Psoas muscle (tissue), 8 donors: Measurements from ENCODE around the gene EXOC3L4. TPM values are rescaled to one million over a fixed set of nuclear protein-coding genes. Genes with fewer than 3 reads are reported as not detected.

ENCODE experiments used
- ATAC-seq, 4 donors: fragments of 200-7000 bp; cut with Tn5 transposase; one replicate each; pipeline ENCODE4 v1.9.1; 2020; ENCODE audit warnings: moderate library complexity in 3 of 4, mild to moderate bottlenecking in 2 of 4
- DNase-seq, 2 donors: peaks; one replicate each; pipeline ENCODE4 v3.0.0-alpha.2; 2020
- H3K27ac ChIP-seq: fragments of 200-600 bp; one replicate; pipeline ENCODE4 v1.8.0; 2022
- H3K27me3 ChIP-seq, 3 donors: fragments of 200-600 bp in 1 of 3; one replicate each; pipeline versions ENCODE4 v1.6.1 to v1.8.0; 2013 to 2022; ENCODE audit warnings: low read length in 2 of 3, mild to moderate bottlenecking in 2 of 3, moderate library complexity in 1 of 3; ENCODE audit not compliant: insufficient read depth in 3 of 3
- H3K36me3 ChIP-seq, 2 donors: fragments of 200-600 bp in 1 of 2; one replicate each; pipeline versions ENCODE4 v1.6.1 to v1.8.0; 2013 to 2022; ENCODE audit warnings: low read depth in 1 of 2, mild to moderate bottlenecking in 1 of 2, moderate library complexity in 1 of 2; ENCODE audit not compliant: insufficient read depth in 1 of 2
- H3K4me1 ChIP-seq: fragments of 200-600 bp; one replicate; pipeline ENCODE4 v1.8.0; 2022
- H3K4me3 ChIP-seq: fragments of 200-600 bp; one replicate; pipeline ENCODE4 v1.8.0; 2022; ENCODE audit warnings: mild to moderate bottlenecking
- H3K9me3 ChIP-seq: fragments of 200-600 bp; one replicate; pipeline ENCODE4 v1.8.0; 2022
- CTCF ChIP-seq: fragments of 200-600 bp; IDR thresholded peaks from one replicate; pipeline ENCODE4 v1.8.0; 2022; ENCODE audit warnings: antibody characterized with exemption
- WGBS, 3 donors: extraction: QIAGEN DNeasy Blood & Tissue Kit; methylation state at CpG; one replicate each; pipeline versions ENCODE4 v1.1.6 to v1.1.7; 2013; 5-methylcytosine and 5-hydroxymethylcytosine counted together
- intact Hi-C, 2 donors: fragments of 100-400 bp; cut with DNase I; formaldehyde crosslinking; loops; one replicate each; pipeline versions ENCODE4 v1.11.0 to v1.14.2; 2022
- polyA plus RNA-seq, 3 donors: library from polyadenylated mRNA; stranded (reverse); fragments of 200-250 nt; gene quantifications; one replicate each; pipeline ENCODE4 v1.2.3, GENCODE V29; 2013
- total RNA-seq, 4 donors: library from RNA; stranded (reverse); fragmentation: NEBNext Ultra II Directional in 2 of 4; extraction: Animal tissue kit (Norgen Biotek cat#: 25700) in 2 of 4; gene quantifications; one replicate each; pipeline versions ENCODE4 v1.2.1 to v1.2.4, GENCODE V29; 2021 to 2023
- donor health status: healthy with polysubstance abuse.
- donor health status: DM: no; HTN: no; CAD: no; lungs with moderate emphysema.
- donor health status: Bipolar disorder and iron deficiency.
- donor health status: healthy.
- donor health status: DM: yes; HTN: yes; CAD: no.
- donor health status: DM: no; HTN: no; CAD: no.
- donor health status: DM: no; HTN: no; CAD: no.
- donor health status: DM: yes; HTN: yes; CAD: no.

The EXOC3L4 gene
- total and polyA plus RNA-seq, 7 donors = 0.12 to 0.33 (median 0.27) TPM; not detected in 3

GRCh38 chr14:103085106-103086091, 9.1 kb upstream of the EXOC3L4 start:
- no peak for TF ChIP-seq CTCF
- no peak overlapping the region for H3K4me3 ChIP-seq
- DNase-seq (peak in 1 of 2 donors; percentile 48), ATAC-seq (no peak)
- no peak overlapping the region for H3K27ac ChIP-seq
- no peaks in the 10 kb centered on the region for H3K36me3 ChIP-seq
- H3K27me3 ChIP-seq = peaks cover 0 to 54% (median 9%) of the 10 kb centered on the region in 3 donors
- no peaks in the 10 kb centered on the region for H3K4me1 ChIP-seq
- H3K9me3 ChIP-seq = no peaks in the 10 kb centered on the region
- intact Hi-C loops = no loop called here
- WGBS, 3 donors = 78 to 82% (median 79%) methylated on average over 21 to 24 of the region's 24 CpGs

GRCh38 chr14:103086771-103087342, 7.7 kb upstream of the EXOC3L4 start:
- no peak for ATAC-seq
- Histone ChIP-seq H3K4me1 (no peaks in the 10 kb centered on the region), H3K27ac (no peak overlapping the region), H3K36me3 (no peaks in the 10 kb centered on the region), H3K4me3 (no peak overlapping the region), H3K9me3 (no peaks in the 10 kb centered on the region), H3K27me3 (peaks cover 0 to 39% (median 9%) of the 10 kb centered on the region in 3 donors)
- peak in 1 of 2 donors; percentile 2 for DNase-seq
- WGBS, 3 donors = 68 to 73% (median 69%) methylated on average over 8 of the region's 8 CpGs
- no peak for TF ChIP-seq CTCF
- intact Hi-C loops = no loop called here

- H3K9me3 ChIP-seq = no peaks in the 10 kb centered on the region
- no peak for TF ChIP-seq CTCF
- H3K27me3 ChIP-seq = peaks cover 0 to 36% (median 9%) of the 10 kb centered on the region in 3 donors
- 68 to 76% (median 75%) methylated on average over 11 to 13 of the region's 13 CpGs for WGBS, 3 donors
- no peak overlapping the region for H3K27ac ChIP-seq
- peak in 1 of 2 donors; percentile 45 for DNase-seq
- ATAC-seq = no peak
- no peak overlapping the region for H3K4me3 ChIP-seq
- H3K4me1 ChIP-seq = no peaks in the 10 kb centered on the region
- intact Hi-C loops = no loop called here
- H3K36me3 ChIP-seq = no peaks in the 10 kb centered on the region
These were observed 7.1 kb upstream of the EXOC3L4 start for GRCh38 chr14:103087343-103087835.

GRCh38 chr14:103088921-103089320, 5.6 kb upstream of the EXOC3L4 start:
- WGBS, 3 donors = 93 to 95% (median 95%) methylated on average over 6 of the region's 6 CpGs
- Histone ChIP-seq H3K27ac (no peak overlapping the region), H3K36me3 (no peaks in the 10 kb centered on the region), H3K9me3 (no peaks in the 10 kb centered on the region), H3K4me1 (no peaks in the 10 kb centered on the region), H3K27me3 (peaks cover 0 to 29% (median 7%) of the 10 kb centered on the region in 3 donors), H3K4me3 (no peak overlapping the region)
- intact Hi-C loops = no loop called here
- no peak for TF ChIP-seq CTCF
- peak in 1 of 2 donors; percentile 13 for DNase-seq
- no peak for ATAC-seq
